HG02763 (cell line): ENCODE measurements around the gene CLTB.
A peak's percentile ranks its signal among the peaks of the same experiment; 100 is the strongest.
"Not testable (repeated sequence)": the region's sequence is repeated elsewhere in the genome, so short reads cannot be mapped to it uniquely, and the experiment has no call there.

Source experiments
- ATAC-seq: cut with Tn5 transposase; IDR thresholded peaks from one replicate; pipeline ENCODE4 v1.9.1; 2021; ENCODE audit warnings: mild to moderate bottlenecking, moderate library complexity; ENCODE audit not compliant: unreplicated experiment

CLTB gene, protein sequence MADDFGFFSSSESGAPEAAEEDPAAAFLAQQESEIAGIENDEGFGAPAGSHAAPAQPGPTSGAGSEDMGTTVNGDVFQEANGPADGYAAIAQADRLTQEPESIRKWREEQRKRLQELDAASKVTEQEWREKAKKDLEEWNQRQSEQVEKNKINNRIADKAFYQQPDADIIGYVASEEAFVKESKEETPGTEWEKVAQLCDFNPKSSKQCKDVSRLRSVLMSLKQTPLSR

GRCh38 chr5:176415952-176416924, at the start of gene CLTB:
Gene CLTB (minus strand): TSS chr5:176416539. CDS start chr5:176416363, 176 bp downstream.
- ATAC-seq, result peak; percentile 93

DNA sequence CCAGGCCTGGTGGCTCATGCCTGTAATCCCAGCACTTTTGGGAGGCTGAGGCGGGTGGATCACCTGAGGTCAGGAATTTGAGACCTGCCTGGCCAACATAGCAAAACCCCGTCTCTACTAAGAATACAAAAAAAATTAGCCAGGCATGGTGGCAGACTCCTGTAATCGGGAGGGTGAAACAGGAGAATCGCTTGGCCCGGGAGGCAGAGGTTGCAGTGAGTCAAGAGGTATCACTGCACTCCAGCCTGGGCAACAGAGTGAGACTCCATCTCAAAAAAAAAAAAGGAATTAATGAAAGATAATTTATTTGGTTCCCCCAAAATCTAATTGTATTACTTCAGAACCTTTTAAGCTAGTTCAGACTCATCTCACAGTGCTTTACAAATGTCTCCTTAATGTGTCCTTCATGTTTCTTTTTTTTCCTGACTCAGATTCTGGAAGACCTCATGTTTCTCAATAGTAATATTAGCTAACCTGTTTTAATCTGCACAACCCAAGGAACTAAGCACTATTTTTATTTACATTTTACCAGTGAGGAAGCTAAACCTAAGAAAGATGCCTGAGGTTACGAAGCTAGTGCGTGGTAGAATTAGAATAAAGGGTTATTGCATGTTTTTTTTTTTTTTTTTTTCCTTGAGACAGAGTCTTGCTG, 46.9 kb upstream of the CLTB start:
- ATAC-seq, result no peak

GRCh38 chr5:176461349-176461748, 45.0 kb upstream of the CLTB start:
- ATAC-seq, result no peak

GRCh38 chr5:176458904-176459561, 42.7 kb upstream of the CLTB start:
- no peak for ATAC-seq

DNA sequence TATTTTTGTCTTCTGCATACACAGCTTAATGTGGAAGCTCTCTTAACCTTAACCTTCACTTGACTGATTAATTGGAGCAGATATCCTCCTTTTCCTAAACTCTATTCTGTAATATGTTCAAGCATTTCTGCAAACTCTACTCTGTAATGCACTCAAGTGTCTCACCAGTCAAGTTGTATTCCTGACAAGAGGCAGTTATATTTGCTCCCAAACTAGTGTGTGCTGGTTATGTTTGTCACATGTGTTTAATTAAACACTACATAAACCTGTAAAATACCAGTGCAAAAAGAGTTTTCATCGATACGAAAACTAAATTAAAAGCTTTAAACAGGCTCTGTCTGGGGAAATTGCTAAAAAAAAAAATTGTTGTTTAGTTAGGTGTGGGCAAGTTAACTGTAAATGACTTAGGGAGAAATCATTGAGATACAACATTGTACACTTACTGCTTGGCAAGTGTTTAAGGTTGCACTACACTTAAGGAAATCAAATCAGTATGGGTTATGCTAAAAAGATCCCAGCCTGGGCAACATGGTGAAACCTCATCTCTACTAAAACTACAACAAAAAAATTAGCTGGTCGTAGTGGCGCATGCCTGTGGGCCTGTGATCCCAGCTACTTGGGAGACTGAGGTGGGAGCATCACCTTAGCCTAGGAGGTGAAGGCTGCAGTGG, 38.5 kb upstream of the CLTB start:
- no peak for ATAC-seq

GRCh38 chr5:176450077-176450476, 33.7 kb upstream of the CLTB start:
- ATAC-seq, result no peak

DNA sequence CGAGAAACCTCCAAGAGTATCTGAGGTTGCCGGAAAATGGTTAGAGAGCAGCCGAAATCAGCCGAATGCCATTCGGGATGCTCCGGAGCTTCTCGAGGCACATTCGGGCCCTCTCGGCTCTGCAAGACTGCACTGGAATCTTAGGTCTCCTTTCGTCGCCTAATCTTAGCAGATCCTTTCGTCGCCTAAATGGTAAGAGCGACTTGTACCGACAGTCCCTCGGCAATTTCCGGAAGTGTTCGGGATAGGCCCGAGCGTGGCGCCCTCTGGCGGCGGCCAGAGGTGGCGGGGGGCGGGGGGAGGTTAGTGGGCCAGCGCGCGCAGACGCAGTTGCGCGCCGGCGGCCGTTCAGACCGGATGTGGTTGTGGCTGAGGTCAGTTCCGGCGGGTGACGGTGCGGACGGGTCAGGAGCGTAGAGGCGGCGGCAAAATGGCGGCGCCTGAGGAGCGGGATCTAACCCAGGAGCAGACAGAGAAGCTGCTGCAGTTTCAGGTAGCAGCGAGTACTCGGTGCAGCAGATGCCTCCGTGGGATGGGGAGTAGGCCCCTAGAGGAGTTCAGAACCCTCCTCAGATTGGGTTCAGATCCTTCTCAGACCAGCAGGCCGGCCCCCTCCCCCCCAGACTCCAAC, 31.8 kb upstream of the CLTB start, which contains the start of gene FAF2:
Gene FAF2, plus strand, starts transcription at position 408 of the 631 bp plus-strand sequence. Its CDS starts 23 bp downstream, at position 431.
- peak; percentile 94 for ATAC-seq

DNA sequence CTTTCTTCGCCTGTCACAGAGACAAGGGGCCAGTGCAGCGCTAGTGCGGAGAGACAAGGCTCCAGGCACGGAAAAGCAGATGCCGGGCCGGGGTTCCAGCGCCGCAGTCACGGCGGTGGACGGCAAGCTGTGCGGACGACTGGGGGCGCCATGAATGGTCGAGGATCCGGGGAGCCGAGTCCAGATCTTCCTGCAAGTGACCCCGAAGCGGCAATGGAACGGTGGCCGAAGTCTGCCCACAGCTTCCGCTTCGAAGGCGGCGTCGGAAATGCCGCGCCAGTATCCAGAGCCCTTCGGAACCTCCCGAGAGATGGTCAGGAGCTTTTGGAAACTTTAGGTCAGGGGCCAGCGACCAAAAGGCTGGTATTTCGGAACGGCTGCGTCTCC, 31.2 kb upstream of the CLTB start:
- peak; percentile 21 for ATAC-seq

DNA sequence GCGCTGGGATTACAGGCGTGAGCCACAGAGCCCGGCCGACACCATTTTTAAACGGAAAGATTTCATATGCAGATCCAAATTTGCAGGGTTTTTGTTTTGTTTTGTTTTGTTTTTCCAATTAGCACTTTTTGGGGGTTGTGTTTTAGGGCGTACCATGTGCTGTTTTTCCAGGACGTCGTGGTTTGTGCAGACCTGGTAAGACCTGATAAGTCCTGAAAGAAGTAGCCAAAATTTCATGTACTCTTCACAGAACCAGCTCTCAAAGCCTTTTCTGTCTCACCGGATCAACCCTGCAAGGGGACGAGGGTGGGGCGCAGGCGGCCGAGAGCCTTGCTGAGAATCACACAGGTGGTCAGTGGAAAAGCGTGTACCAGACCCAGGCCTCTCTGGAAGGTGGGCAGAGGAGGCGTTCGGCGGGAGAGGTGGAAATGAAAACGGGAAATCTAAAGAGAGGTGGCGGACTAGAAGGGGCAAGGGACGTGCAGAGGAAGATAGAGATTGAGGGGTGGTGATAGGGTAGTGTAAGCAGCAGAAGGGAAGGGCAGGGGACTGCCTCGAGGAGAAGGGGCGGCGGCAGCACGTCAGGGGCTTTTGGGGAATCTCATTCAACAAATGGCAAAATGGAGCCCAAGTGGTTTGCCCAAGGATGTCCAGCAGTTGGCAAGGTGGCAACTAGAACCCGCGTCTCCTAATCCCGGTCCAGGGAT, 30.7 kb upstream of the CLTB start:
- ATAC-seq, result no peak

- no peak for ATAC-seq
Observed at GRCh38 chr5:176446028-176446665, 29.8 kb upstream of the CLTB start.

GRCh38 chr5:176444742-176445141, 28.4 kb upstream of the CLTB start:
- no peak for ATAC-seq

- ATAC-seq, result not testable (repeated sequence)
Observed at GRCh38 chr5:176442911-176443310, 26.6 kb upstream of the CLTB start.

GRCh38 chr5:176441921-176442323, 25.6 kb upstream of the CLTB start:
- no peak for ATAC-seq

DNA sequence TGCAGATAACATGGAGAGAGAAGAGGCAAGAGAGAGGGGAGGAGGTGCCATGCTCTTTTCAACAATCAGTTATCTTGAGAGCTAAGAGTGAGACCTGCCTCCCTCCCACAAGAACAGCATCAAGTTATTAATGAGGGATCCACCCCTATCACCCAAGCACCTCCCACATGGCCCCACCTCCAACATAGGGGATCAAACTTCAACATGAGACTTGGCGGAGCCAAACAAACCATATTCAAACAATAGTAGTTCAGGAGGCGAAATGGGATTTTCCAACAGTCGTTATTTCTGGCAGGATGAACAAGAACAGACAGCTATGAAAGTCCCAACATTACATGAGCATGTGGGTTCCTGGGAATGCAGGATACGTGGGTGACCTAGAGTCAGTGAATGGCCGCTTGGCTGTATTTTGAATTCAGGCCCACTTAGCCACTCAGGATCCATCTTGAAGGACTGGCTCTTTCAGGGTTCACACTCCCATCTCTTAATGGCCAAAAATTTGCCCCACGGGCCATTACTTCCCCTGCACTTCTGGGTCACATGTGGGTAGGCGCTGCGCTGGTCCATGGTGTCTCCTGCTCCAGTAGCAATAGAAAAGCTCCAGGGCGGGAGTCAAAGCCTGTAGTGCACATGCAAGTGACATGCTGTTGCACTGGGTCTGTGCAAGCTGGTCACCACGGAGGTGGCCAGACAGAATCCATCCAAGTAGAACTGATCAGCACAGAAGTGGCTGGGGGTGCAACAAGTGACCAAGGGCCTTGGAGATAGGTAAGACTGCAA, 24.8 kb upstream of the CLTB start:
- no peak for ATAC-seq

DNA sequence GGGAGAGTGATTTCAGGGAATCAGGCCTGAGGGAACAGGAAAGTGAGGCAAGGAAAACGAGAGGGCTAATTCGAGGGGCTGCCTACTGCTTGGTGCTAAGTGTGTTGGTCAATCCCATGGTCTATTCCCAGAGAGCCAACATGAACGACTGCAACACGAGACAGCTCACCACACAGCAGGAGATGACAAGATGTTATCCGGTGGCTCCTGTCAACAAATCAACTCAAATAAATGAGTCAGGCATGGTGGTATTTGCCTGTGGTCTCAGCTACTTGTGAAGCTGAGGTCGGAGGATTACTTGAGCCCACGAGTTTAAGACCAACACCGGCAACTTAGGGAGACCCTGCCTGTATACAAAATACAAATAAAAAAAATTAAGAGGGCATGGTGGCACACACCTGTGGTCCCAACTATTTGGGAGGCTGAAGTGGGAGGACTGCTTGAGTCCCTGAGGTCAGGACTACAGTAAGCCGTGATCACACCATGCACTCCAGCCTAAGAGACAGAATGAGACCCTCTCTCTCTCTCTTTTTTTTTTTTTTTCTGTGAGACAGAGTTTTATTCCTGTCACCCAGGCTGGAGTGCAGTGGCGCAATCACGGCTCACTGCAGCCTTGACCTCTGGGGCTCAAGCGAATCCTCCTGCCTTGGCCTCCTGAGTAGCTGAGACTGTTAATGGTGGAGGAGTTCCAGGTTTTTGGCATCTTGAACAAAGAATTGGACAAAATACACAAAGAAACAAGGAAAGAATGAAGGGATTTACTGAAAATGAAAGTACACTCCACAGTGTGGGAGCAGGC, 22.8 kb upstream of the CLTB start:
- no peak for ATAC-seq

GRCh38 chr5:176436656-176437055, 20.3 kb upstream of the CLTB start:
- no peak for ATAC-seq

GRCh38 chr5:176432707-176433106, 16.4 kb upstream of the CLTB start:
- ATAC-seq, result no peak
